ENCODE measurements around the gene POLRMT.

DNA sequence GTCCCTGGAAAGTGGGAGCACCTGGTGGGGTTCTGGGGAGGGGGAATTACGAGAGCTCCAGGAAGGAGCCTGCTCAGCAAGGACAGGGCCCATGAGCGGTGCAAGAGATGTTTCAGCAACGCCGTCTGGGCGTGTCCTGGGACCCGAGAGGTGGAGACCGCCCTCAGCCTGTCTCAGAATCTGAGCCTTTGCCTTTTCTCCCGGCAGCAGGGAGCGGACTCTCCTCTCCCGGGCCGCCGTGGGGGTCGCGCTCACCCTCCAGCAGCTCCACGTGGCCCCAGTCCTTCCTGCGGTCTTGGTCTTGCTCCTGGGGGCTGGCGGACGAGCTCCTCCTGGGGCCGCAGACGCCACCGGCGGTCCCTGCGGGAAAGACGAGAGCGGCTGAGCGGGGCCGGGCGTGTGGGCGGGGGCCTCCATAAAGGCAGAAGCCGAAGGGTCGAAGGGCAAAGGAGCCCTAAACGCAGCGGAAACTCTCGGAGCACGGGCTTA, 714 bp downstream of the POLRMT start:
- TF ChIP-seq POLR2A (IDR thresholded peaks at IDR 0.05; ENCODE audit: low read depth, low read length) (no peak), TAF1 (IDR thresholded peaks at IDR 0.05; ENCODE audit: low read depth, low read length) (no peak)
